ENCODE data around the gene CCDC197.

The CCDC197 gene

GRCh38 chr14:94001501-94002396, 4.6 kb downstream of the CCDC197 start:
- peak; percentile 50 to 71 for DNase-seq

- no peak for DNase-seq
Observed at GRCh38 chr14:94003397-94003796, 6.3 kb downstream of the CCDC197 start.

- no peak for DNase-seq
Observed at GRCh38 chr14:94004015-94004414, 6.9 kb downstream of the CCDC197 start.

GRCh38 chr14:94005324-94006073, 8.4 kb downstream of the CCDC197 start:
- DNase-seq: peak in 1 of 2 donors; percentile 34

- no peak for DNase-seq
Observed at GRCh38 chr14:94008234-94008633, 11.1 kb downstream of the CCDC197 start.

- no peak for DNase-seq
Observed at GRCh38 chr14:94009767-94010166, 12.7 kb downstream of the CCDC197 start.

GRCh38 chr14:94010625-94011024, 13.5 kb downstream of the CCDC197 start:
- DNase-seq: no peak

- peak in 1 of 2 donors; percentile 54 for DNase-seq
Observed at GRCh38 chr14:94011795-94012194, 14.7 kb downstream of the CCDC197 start.

GRCh38 chr14:94014382-94014781, 17.3 kb downstream of the CCDC197 start:
- DNase-seq: no peak

- DNase-seq: no peak
Observed at GRCh38 chr14:94015223-94015622, 18.1 kb downstream of the CCDC197 start.

GRCh38 chr14:94016446-94016976, 19.4 kb downstream of the CCDC197 start:
- no peak for DNase-seq

GRCh38 chr14:94018308-94018707, 21.2 kb downstream of the CCDC197 start:
- DNase-seq: no peak

- no peak for DNase-seq
Observed at GRCh38 chr14:94019329-94019728, 22.2 kb downstream of the CCDC197 start.

- no peak for DNase-seq
Observed at GRCh38 chr14:94020267-94020666, 23.2 kb downstream of the CCDC197 start.

- no peak for DNase-seq
Observed at GRCh38 chr14:94021001-94021400, 23.9 kb downstream of the CCDC197 start.

- DNase-seq: no peak
Observed at GRCh38 chr14:94021416-94022157, 24.5 kb downstream of the CCDC197 start.

GRCh38 chr14:94022532-94023411, 25.7 kb downstream of the CCDC197 start:
- DNase-seq: no peak

- no peak for DNase-seq
Observed at GRCh38 chr14:94024549-94024948, 27.4 kb downstream of the CCDC197 start.

- no peak for DNase-seq
Observed at GRCh38 chr14:94025720-94026119, 28.6 kb downstream of the CCDC197 start.

- DNase-seq: peak; percentile 98 to 99
Observed at GRCh38 chr14:94026173-94026888, 29.2 kb downstream of the CCDC197 start, which contains the start of gene OTUB2. Gene OTUB2, plus strand, starts transcription at chr14:94026340. Its CDS starts 198 bp downstream, at chr14:94026538.

GRCh38 chr14:94026889-94027469, 29.9 kb downstream of the CCDC197 start:
- DNase-seq: no peak

Data from CD4-positive, alpha-beta T cell treated with Interferon alpha-2 for 1 hour (primary cell).